Right lung (tissue), 5 donors: ENCODE data around the gene RCBTB2. TPM values are rescaled to one million over a fixed set of nuclear protein-coding genes. Genes with fewer than 3 reads are reported as not detected.

ENCODE experiments used
- DNase-seq, 2 donors: peaks; one replicate each; pipeline ENCODE4 v3.0.0-alpha.2; 2013
- polyA plus RNA-seq, 5 donors: library from polyadenylated mRNA; unstranded; fragments of 120-200 nt; gene quantifications; one replicate each; pipeline versions ENCODE4 v1.2.1 to v1.2.3, GENCODE V29; 2013; ENCODE audit warnings: inconsistent platforms in 1 of 5, low replicate concordance in 1 of 5; ENCODE audit not compliant: insufficient read length in 5 of 5, insufficient read depth in 1 of 5

Gene RCBTB2
- polyA plus RNA-seq, 5 donors, result 34.7 to 50.9 (median 40.9) TPM

GRCh38 chr13:48533961-48534600, 1.2 kb upstream of the RCBTB2 start:
- no peak for DNase-seq

- no peak for DNase-seq
These were observed 699 bp downstream of the RCBTB2 start for GRCh38 chr13:48532256-48532505.

GRCh38 chr13:48531416-48532255, 1.2 kb downstream of the RCBTB2 start:
- DNase-seq, result no peak

DNA sequence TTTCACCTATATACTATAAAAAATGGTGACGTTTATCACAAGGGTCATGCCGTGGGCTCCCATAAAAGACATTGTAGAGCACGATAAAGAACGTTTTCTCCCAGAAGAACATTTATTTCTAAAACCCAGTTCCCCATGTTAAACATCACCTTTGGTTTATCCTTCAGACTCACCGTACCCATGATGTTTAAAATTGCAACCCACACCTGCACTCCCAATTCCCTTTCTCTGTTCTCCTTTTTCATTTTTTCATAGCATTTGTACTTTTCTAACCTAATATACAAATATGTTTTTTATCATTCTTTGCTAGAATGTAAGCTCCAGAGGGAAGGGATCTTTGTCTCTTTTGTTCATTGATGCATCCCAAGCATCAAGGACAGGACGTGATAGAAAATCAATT, 2.0 kb downstream of the RCBTB2 start:
- no peak for DNase-seq

- DNase-seq, result no peak
These were observed 4.2 kb downstream of the RCBTB2 start for GRCh38 chr13:48528720-48529119.

DNA sequence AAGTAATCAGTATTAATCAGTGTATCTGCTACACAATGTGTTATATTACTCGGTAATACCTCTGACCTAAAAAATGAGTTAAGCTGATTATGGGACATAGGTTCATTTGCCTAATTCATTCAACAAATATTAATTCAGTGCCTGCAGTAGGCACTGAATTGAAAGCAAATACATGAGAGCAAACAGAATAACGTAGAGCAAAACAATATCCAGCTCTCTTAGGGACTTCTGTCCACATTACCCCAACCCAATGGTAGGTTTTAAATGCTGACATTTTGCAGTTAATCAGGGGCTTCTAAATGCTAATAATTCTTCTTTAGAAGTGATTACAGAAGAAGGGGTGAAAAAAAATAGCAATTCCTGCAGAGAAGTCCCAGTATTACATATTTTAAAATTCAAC, 4.9 kb downstream of the RCBTB2 start:
- no peak for DNase-seq

DNA sequence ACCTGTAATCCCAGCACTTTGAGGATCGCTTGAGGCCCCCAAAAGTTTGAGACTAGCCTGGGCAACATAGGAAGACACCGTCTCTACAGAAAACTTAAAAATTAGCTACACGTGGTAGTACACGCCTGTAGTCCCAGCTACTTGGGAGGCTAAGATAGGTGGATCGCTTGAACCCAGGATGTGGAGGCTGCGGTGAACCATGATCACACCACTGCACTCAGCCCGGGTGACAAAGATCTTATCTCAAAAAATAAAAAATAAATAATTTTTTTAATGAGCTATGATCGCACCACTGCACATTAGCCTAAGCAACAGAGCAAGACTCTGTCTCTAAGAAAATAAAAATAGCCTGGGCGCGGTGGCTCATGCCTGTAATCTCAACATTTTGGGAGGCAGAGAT, 6.6 kb downstream of the RCBTB2 start:
- DNase-seq, result no peak

GRCh38 chr13:48518083-48518482, 14.8 kb downstream of the RCBTB2 start:
- no peak for DNase-seq

DNA sequence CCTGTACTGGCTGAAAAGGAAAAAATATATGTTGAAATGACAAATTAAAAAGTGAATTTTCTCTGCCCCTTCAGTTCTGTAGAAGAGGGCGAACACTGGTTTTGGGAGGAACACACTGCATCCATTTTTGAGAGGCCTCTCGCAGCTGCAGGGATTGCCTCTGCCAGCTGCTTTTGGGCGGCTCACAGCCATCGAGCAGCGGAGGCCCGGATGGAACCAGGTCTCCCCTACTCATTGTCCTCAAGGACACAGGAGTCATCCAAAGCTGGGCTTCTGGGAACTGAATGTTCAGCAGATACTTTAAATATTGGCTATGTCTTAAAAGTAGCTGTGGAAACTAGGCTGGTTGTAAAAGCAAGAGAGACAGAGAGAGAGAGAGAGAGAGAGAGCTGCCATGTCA, 17.1 kb downstream of the RCBTB2 start:
- DNase-seq, result no peak

DNA sequence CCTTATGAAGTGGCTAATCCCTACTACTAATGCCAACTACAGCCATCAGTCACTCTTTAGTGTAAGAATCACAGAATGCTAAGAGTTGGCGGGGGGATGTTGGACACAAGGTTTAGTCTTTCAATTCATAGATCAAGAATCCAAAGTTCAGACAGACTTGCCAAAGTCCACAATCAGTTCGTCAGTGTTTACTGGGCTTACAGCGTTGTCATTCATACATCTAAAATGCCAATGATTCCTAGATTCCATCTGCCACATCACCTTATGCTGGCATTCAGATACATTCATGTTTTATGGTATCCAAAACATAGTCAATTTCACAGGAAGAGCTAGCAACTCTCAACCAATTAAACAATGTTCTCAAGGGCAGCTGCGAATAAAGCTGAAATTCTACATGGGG, 18.1 kb downstream of the RCBTB2 start:
- DNase-seq, result no peak

DNA sequence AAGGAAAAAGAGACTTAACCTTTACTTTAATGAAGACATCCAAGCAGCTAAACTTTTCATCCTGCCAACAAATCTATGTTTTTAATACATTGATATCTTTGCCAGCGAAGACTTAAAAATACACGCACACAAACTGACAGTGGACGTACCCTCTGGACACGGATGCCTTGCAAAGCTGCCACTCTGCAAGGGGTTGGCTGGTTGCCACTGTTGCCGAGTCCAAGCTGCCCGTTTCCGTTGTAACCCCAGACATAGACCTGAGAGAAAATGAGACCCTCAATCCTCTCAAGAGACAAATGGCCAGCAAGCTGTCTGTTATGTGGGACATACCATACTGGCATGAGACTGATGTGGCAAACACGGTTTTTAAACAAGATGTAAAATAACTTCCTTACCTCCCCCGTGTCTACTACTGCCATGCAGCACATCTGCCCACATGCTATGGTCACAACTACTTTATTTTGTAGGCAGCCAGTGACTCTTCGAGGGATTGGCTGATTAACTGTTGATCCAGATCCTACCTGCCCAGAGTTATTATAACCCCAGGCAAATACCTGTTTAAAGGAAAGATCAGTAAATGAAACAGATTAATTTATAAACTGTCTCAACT, 21.2 kb downstream of the RCBTB2 start:
- no peak for DNase-seq

- no peak for DNase-seq
These were observed 22.2 kb downstream of the RCBTB2 start for GRCh38 chr13:48510698-48511097.

DNA sequence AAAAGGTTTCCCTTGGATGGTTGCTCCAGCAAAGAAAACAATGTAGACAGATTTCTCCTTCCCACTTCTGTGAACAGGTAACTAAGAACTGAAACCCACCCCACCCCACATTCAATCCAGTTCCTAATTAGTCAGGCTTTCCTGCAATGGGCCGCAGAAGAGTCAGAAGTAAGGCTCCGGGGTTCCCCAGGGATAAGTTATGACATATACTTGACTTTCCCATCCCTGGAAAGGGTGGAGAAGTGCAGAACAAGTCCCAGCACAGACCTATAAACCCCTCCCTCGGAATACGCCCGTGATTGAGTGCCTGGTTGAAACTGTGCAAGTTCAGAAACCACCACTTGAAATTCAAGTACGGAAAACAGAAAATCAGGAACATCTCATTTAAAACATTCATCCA, 24.9 kb downstream of the RCBTB2 start:
- no peak for DNase-seq

DNA sequence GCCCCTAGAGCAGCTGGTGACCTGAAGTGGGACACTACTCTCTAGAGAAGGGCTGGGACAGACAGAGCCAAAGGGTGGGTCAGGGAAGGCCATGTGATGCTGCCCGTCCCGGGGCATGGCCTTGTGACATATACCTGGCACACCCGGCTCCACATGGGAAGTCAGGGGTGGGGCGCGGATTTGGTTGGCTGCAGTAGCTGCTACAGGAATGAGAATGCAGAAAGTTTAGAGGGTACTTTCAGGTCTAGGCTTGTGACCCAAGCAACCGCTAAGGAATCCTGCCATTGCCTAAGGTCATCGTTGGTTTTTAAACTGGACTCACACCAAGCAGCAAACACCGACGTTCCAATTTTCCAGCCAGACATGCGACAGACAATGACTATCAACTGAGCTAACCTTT, 25.9 kb downstream of the RCBTB2 start:
- no peak for DNase-seq

DNA sequence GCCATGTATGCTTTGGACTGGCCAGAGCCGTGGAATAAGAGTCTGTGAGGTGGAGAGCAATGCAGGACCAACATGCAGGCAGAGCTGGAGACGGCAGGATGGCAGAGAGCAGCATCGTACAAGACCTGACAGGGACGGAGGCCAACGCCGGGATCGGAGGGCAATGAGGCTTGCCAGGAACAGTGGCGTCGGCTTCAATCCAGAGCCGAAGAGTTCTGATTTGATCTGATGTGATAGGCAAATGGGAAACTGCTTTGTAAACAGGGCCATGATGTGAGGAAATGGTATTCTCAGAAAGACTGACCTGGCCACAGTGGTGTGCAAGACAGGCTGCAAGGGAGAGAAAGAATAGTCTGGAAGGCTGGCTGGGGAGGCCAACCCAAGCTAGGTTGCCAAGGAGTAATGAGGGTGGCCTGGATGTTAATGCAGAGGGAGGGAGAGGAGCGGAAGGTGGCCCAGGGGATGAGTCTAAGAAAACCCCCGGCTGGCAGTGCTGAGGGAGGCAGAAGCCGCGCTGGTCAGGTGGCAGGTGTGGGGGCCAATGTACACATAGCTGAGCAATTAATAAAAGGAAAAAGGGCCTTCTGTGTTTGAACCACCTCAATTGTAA, 26.7 kb downstream of the RCBTB2 start:
- no peak for DNase-seq

DNA sequence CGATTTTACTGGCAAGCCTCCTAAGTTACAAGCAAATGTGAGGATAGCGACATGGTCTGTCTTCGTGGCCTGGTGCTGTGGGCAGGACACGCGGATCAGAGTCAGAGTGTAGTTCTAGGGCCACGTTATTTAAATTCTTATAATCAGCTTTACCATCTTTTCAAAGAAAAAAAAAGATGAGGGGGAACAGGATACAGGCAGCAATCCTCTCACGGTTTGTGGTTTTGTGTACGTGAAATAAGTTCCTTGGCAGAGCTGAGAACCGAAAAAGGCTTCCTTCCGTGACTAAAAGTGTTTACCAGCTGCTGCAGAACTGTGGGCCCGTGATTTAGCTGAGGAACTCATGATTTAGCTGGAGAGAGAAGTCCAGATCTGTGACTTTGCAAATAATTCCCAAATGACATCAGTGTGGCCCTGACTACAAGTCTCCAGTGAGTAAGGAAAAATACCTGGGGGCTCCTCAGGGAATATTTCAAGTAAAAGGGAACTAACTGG, 27.2 kb downstream of the RCBTB2 start:
- DNase-seq, result no peak

GRCh38 chr13:48505012-48505411, 27.9 kb downstream of the RCBTB2 start:
- no peak for DNase-seq

- no peak for DNase-seq
These were observed 28.3 kb downstream of the RCBTB2 start for GRCh38 chr13:48504606-48505005.

GRCh38 chr13:48502601-48503319, 30.1 kb downstream of the RCBTB2 start:
- DNase-seq, result no peak

DNA sequence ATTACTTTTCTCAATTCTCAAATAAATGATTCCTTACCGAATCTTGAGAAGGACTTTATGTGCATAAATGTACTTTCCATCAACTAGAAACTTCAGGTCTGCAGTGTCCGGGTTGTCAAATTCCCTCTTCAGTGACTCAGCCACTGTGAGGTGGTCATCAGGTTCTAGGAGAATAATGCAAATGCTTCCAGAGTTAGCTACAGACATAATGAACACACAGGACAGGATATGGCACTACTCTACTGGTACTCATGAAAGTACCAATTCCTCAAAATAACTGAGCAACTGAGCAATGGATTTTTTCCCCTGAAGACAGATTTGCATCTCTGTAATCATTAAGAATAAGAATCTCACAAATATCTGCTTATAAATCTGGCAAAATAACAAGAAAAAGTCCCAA, 31.2 kb downstream of the RCBTB2 start:
- no peak for DNase-seq

- no peak for DNase-seq
These were observed 32.2 kb downstream of the RCBTB2 start for GRCh38 chr13:48500652-48501197.

DNA sequence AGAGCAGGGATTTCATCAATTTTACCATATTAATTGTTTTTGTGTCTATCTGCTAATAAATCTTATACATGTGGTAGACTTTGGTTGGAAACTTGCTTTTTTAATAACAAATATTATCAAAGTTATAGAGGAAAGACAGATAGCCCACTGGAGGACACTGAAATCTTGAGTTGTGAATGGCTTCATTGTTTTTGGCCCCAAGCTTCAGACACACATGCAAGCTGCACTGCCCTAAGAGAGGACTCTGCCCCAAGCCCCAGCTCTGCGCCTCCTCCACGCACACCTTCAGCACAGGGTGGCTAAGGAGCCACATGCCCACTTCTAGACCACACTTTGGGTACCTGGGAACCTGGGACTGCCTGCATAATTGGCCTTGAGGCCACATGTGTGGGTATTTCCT, 35.2 kb downstream of the RCBTB2 start:
- DNase-seq, result no peak
